DOHH2 (cell line): ENCODE data around the gene CXorf65.

Experiments
- H3F3A ChIP-seq: fragments of 200-600 bp; sonication (generic), shearing (Covaris generic); 2 replicates; pipeline ENCODE4 v1.6.0; 2016; ENCODE audit warnings: antibody characterized with exemption, mild to moderate bottlenecking; ENCODE audit not compliant: control insufficient read depth, insufficient read depth
- H3K27ac ChIP-seq: fragments of 200-600 bp; sonication (generic); 2 replicates; pipeline ENCODE4 v1.5.1; 2014; ENCODE audit warnings: low read depth, mild to moderate bottlenecking, low read length, moderate library complexity
- H3K27me3 ChIP-seq: fragments of 200-600 bp; sonication (generic); 2 replicates; pipeline ENCODE4 v1.6.1; 2014; ENCODE audit warnings: mild to moderate bottlenecking, low read length, mixed read lengths; ENCODE audit not compliant: control insufficient read depth
- H3K36me3 ChIP-seq: fragments of 200-600 bp; sonication (generic); 2 replicates; pipeline ENCODE4 v1.6.1; 2014; ENCODE audit warnings: mild to moderate bottlenecking, low read length, moderate library complexity, mixed read lengths; ENCODE audit not compliant: control insufficient read depth
- H3K4me1 ChIP-seq: fragments of 200-600 bp; sonication (generic); 2 replicates; pipeline ENCODE4 v1.6.1; 2014; ENCODE audit warnings: mild to moderate bottlenecking, low read length, mixed read lengths; ENCODE audit not compliant: control insufficient read depth
- H3K4me2 ChIP-seq: fragments of 200-600 bp; sonication (generic); 2 replicates; pipeline ENCODE4 v1.6.0; 2014; ENCODE audit warnings: mild to moderate bottlenecking, low read length, moderate library complexity
- H3K4me3 ChIP-seq: fragments of 200-600 bp; sonication (generic); 2 replicates; pipeline ENCODE4 v1.5.1; 2014; ENCODE audit warnings: mild to moderate bottlenecking, low read length, mixed read lengths
- H3K79me2 ChIP-seq: fragments of 200-600 bp; sonication (generic); 2 replicates; pipeline ENCODE4 v1.6.1; 2014; ENCODE audit warnings: mild to moderate bottlenecking, low read length, mixed read lengths; ENCODE audit not compliant: control insufficient read depth
- H3K9me2 ChIP-seq: fragments of 200-600 bp; sonication (generic); replicated peaks from 2 replicates; pipeline ENCODE4 v1.6.1; 2014; ENCODE audit warnings: mild to moderate bottlenecking, low read length, mixed read lengths; ENCODE audit not compliant: control insufficient read depth
- H3K9me3 ChIP-seq: fragments of 200-600 bp; sonication (generic); 2 replicates; pipeline ENCODE4 v1.6.1; 2014; ENCODE audit warnings: antibody characterized with exemption, low read length, mixed read lengths; ENCODE audit not compliant: control insufficient read depth, insufficient read depth
- H4K20me1 ChIP-seq: fragments of 200-600 bp; sonication (generic); 2 replicates; pipeline ENCODE4 v1.6.0; 2014; ENCODE audit warnings: low read depth, mild to moderate bottlenecking, antibody characterized with exemption, low read length, moderate library complexity; ENCODE audit not compliant: control insufficient read depth, insufficient read depth
- CTCF ChIP-seq: fragments of 200-600 bp; sonication (generic); IDR thresholded peaks from one replicate; pipeline ENCODE4 v1.5.1; 2014; ENCODE audit warnings: antibody characterized with exemption, mild to moderate bottlenecking, low read depth, low read length; ENCODE audit not compliant: poor library complexity, severe bottlenecking
- EZH2phosphoT487 ChIP-seq: fragments of 200-600 bp; sonication (generic); IDR thresholded peaks from 2 replicates; pipeline ENCODE4 v1.6.1; 2017; ENCODE audit warnings: borderline replicate concordance, mild to moderate bottlenecking, antibody characterized with exemption, low read length, moderate library complexity, mixed read lengths

The CXorf65 gene

GRCh38 chrX:71148278-71148663 lies 41.7 kb upstream of the CXorf65 start:
- H3F3A ChIP-seq = no peaks in the 10 kb centered on the region
- H3K9me2 ChIP-seq = no peaks in the 10 kb centered on the region
- H3K27ac ChIP-seq = no peak overlapping the region
- H3K27me3 ChIP-seq = no peaks in the 10 kb centered on the region
- H4K20me1 ChIP-seq = no peaks in the 10 kb centered on the region
- no peak overlapping the region for H3K4me2 ChIP-seq
- no peaks in the 10 kb centered on the region for H3K9me3 ChIP-seq
- peaks cover 7% of the 10 kb centered on the region; the same call in 1 of the 2 replicates for H3K4me1 ChIP-seq
- no peaks in the 10 kb centered on the region for H3K79me2 ChIP-seq
- TF ChIP-seq EZH2phosphoT487 = no peak
- no peak for TF ChIP-seq CTCF
- H3K36me3 ChIP-seq = no peaks in the 10 kb centered on the region
- no peak overlapping the region for H3K4me3 ChIP-seq

- peaks cover 7% of the 10 kb centered on the region; the same call in 1 of the 2 replicates for H3K4me1 ChIP-seq
- H3K27me3 ChIP-seq = no peaks in the 10 kb centered on the region
- no peak overlapping the region for H3K4me3 ChIP-seq
- H3K79me2 ChIP-seq = no peaks in the 10 kb centered on the region
- no peak overlapping the region for H3K27ac ChIP-seq
- no peak overlapping the region for H3K4me2 ChIP-seq
- H3K9me3 ChIP-seq = no peaks in the 10 kb centered on the region
- H3K36me3 ChIP-seq = no peaks in the 10 kb centered on the region
- H3F3A ChIP-seq = no peaks in the 10 kb centered on the region
- TF ChIP-seq CTCF (no peak), EZH2phosphoT487 (no peak)
- H3K9me2 ChIP-seq = no peaks in the 10 kb centered on the region
- no peaks in the 10 kb centered on the region for H4K20me1 ChIP-seq
These were observed 41.1 kb upstream of the CXorf65 start for GRCh38 chrX:71147496-71148277.

GRCh38 chrX:71144651-71145050 lies 38.1 kb upstream of the CXorf65 start, which contains the start of gene NLGN3:
Gene NLGN3 (plus strand): TSS chrX:71144841. CDS start chrX:71147750, 2,909 bp downstream.
- no peaks in the 10 kb centered on the region for H3K9me3 ChIP-seq
- no peaks in the 10 kb centered on the region for H3F3A ChIP-seq
- H3K9me2 ChIP-seq = no peaks in the 10 kb centered on the region
- H3K36me3 ChIP-seq = no peaks in the 10 kb centered on the region
- no peak within 1 kb of the TSS for H3K27ac ChIP-seq
- TF ChIP-seq EZH2phosphoT487 (no peak), CTCF (no peak)
- H3K4me1 ChIP-seq = peaks cover 7% of the 10 kb centered on the region; the same call in 1 of the 2 replicates
- H4K20me1 ChIP-seq = no peaks in the 10 kb centered on the region
- no peaks in the 10 kb centered on the region for H3K79me2 ChIP-seq
- H3K27me3 ChIP-seq = no peaks in the 10 kb centered on the region
- H3K4me3 ChIP-seq = no peak within 1 kb of the TSS
- no peak within 1 kb of the TSS for H3K4me2 ChIP-seq
